Middle frontal gyrus (tissue), 1 donor: Measurements from ENCODE around the gene ZNF292.
"Not testable (repeated sequence)": the region's sequence is repeated elsewhere in the genome, so short reads cannot be mapped to it uniquely, and the experiment has no call there.

Source experiments
- DNase-seq: peaks from one replicate; pipeline ENCODE4 v3.0.0-alpha.2; 2015; ENCODE audit warnings: low spot score; ENCODE audit errors: extremely low spot score

ZNF292 gene

DNA sequence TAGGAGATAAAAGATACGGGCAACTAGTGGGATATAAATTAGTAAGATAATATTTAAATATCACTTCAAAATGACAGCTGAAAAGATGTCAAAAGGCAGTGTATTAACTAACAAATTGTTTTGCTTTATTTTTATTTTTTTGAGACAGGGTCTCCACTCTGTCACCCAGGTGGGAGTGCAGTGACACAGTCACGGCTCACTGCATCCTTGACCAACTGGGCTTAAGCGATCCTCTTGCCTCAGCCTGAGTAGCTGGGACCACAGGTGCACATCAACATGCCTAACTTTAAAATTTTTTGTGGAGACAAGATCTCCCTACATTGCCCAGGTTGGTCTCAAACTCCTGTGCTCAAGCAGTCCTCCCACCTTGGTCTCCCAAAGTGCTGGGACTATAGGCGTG lies 5.9 kb downstream of the ZNF292 start:
- DNase-seq, result no peak

GRCh38 chr6:87164004-87164403 lies 8.6 kb downstream of the ZNF292 start:
- no peak for DNase-seq

- DNase-seq, result no peak
Observed at GRCh38 chr6:87164506-87164905, 9.1 kb downstream of the ZNF292 start.

- no peak for DNase-seq
Observed at GRCh38 chr6:87165185-87165584, 9.8 kb downstream of the ZNF292 start.

- no peak for DNase-seq
Observed at GRCh38 chr6:87171938-87172633, 16.7 kb downstream of the ZNF292 start.

DNA sequence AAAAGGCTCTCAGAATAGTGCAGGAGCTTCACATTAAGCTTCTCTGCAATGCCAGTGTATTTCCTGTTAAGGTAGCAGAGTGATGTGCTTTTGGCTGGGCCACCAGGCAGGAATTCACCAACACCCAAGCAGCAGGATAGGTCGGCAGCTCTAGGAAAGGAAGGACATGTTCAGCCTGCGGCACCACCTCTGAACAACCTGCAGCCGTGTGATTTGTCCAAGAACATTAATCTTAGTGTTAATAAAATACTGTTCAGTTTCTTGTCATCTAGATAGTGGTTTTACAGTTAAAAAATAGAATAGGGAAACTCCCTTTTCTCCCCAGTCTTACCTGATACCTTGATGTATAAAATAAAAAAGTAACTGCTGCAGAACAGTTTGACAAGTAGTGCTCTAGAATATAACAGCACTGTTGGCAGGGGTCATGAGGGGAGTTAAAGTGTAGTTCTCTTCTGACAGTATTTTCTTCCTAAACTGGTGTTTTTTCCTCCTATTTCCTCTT lies 18.8 kb downstream of the ZNF292 start:
- no peak for DNase-seq

DNA sequence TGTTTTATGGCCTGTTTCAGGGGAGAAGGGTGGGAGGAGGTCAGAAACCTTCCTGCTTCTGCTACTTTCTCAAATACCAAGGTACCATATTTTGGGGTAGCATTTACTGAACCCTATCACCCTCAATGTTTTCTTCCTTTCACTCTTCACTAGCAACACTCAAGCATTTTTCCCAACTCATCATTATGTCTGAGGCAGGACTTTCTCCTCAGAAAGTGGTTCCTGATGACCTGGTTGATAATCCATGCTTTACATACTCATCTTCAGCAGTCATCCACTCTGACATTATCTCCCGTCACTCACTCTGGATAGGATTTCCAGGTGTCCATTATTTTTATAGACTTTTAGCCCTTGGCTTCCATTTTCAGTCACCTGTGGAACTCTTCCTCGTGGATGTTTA lies 21.1 kb downstream of the ZNF292 start:
- no peak for DNase-seq

DNA sequence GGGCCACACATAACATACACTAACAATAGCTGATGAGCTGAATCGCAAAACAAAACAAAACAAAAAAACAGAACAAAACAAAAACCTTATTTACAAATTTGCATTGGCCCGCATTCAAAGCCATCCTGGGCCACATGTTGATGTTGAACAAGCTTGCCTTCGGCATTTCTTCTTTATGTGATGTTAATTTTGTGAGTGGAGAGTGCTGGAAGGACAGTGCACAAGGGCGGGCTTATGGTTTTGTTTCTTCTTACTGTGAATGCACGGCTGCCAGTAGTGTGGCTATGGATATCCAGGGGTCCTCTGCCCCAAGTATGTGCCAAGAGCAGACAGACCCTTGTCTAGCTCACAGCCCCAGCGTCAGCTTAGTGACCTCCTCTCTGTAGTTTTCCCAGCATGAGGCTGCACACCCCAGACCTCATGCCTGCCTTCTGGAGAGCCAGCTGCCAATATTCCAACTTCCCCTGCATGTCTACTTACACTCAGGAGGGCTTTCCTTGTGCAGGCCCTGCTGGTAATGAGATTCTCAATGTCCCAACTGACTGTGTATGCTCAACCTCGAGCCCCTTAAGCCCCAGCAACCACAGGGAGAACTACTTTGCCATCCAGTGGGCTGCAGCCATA lies 24.9 kb downstream of the ZNF292 start:
- DNase-seq, result no peak

GRCh38 chr6:87181903-87182302 lies 26.5 kb downstream of the ZNF292 start:
- no peak for DNase-seq

DNA sequence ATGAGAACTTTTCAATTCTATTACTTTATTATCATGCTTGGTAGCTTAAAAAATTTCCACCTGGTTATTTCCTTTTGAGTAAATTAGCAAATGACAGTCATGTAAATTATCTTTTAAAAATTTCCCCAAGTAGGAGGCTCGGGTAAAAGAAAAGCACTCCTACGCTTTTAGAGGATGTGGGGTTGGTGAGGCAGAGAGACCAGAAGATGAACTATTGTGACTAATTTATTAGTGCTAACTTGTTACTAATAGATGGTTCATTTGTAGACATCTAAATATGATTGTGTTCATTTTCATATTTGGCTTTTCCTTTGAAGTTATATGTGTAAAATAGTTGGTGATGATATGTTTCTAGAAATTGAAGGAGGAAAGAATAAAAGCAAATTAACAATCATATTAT lies 27.0 kb downstream of the ZNF292 start:
- no peak for DNase-seq

GRCh38 chr6:87182940-87183339 lies 27.6 kb downstream of the ZNF292 start:
- no peak for DNase-seq

GRCh38 chr6:87183687-87184086 lies 28.3 kb downstream of the ZNF292 start:
- DNase-seq, result no peak

- no peak for DNase-seq
Observed at GRCh38 chr6:87184762-87185250, 29.4 kb downstream of the ZNF292 start.

- no peak for DNase-seq
Observed at GRCh38 chr6:87196275-87196842, 41.0 kb downstream of the ZNF292 start.

GRCh38 chr6:87197547-87197946 lies 42.2 kb downstream of the ZNF292 start:
- no peak for DNase-seq

DNA sequence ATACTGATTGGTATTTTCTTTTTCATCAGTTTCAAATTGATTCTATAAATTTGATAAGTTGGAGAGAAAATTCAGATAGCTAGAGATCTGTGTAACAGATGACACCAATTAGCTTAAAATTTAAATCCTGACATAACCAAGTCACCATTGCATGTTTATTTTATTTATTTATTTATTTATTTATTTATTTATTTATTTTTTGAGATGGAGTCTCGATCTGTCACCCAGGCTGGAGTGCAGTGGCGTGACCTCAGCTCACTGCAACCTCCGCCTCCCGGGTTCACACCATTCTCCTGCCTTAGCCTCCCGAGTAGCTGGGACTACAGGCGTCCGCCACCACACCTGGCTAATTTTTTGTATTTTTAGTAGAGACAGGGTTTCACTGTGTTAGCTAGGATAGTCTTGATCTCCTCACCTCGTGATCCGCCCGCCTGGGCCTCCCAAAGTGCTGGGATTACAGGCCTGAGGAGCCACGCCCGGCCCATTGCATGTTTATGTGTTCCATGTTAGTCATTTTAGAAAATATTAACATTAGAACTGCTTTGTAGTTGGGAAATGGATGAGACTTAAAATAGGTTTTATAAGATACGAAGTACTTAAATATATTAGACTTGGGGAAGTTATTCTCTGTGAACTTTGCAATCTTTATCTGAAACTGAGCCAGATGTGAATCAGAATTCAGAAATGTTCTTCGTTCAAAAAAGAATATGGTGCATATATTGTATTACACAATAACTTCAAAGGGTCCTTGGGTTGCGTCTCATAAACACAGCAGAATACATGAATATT lies 42.9 kb downstream of the ZNF292 start:
- DNase-seq, result not testable (repeated sequence)

GRCh38 chr6:87199787-87200186 lies 44.4 kb downstream of the ZNF292 start:
- no peak for DNase-seq

GRCh38 chr6:87200469-87201175 lies 45.3 kb downstream of the ZNF292 start:
- DNase-seq, result no peak

DNA sequence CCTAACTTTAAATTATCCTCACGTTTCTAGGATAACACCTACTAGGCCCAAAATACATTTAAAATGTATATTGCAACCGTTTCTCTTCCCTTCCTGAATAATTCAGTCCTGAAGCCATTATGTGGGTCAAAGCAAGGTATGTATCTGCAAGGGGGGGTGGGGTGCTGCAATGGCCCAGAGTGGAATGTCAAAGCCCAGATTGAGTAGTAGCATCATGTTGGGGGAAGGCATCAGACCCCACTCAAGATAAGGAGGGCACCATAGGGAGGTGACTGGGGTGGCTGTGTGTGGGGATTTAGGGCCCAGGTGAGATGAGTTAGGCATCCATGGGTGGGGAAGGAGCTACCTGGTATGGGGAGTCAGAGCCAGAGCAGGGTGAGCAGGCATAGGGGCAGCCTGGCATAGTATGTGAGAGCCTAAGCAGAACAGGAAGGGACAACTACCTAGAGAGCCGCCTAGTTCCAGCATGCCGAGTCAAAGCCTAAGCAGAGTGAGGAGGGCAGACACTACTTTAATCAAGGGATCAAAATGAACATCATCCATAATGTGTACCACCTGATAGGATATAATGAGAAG lies 48.2 kb downstream of the ZNF292 start:
- no peak for DNase-seq

DNA sequence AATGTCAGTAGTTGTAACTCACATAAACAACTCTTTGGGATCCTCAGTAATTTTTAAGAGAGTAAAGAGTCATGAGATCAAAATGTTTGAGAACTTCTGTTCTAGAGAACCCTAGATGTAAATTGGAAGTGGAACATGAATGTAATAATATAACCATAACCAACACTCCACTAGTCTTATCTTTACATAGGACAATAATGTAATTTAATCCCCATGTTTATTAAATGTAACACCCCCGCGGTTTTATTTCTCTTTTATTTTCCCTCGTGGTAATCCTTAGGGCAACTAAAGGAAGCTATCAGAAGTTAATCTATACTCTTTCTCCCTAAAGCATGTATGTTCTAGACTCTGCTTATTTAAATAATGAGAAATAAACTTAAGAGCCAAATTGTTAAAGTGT lies 54.4 kb downstream of the ZNF292 start:
- no peak for DNase-seq

GRCh38 chr6:87210979-87211378 lies 55.6 kb downstream of the ZNF292 start:
- DNase-seq, result no peak
